Measurements from ENCODE around the gene SLC43A2. TPM values are rescaled to one million over a fixed set of nuclear protein-coding genes. Genes with fewer than 3 reads are reported as not detected.

SLC43A2 gene
- total RNA-seq, 1 experiment from 2014 or later: 12.9 TPM

DNA sequence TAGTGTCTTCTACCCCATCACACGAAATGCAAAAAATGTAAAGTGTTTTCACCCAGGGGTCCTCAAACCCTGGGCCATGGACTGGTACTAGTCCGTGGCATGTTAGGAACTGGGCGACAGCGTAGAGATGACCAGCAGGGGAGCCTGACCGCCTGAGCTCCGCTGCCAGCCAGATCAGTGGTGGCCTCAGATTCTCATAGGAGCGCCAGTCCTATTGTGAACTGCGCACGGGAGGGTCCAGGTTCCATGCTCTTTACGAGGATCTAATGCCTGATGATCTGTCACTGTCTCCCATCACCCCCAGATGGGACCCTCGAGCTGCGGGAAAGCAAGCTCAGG lies 12.4 kb upstream of the SLC43A2 start:
- no peak overlapping the region for H3K4me2 ChIP-seq (ENCODE audit: insufficient read depth, insufficient read length, low read length)
- H2AFZ ChIP-seq (ENCODE audit: low read length): no peak overlapping the region
- H3K14ac ChIP-seq (ENCODE audit: insufficient read depth, low read length): no peak overlapping the region
- DNase-seq: no peak
- H2BK5ac ChIP-seq (ENCODE audit: insufficient read length, low read length): no peak overlapping the region
- no peaks in the 10 kb centered on the region for H3K23me2 ChIP-seq (ENCODE audit: insufficient read length, low read depth, low read length, poor library complexity, severe bottlenecking)
- H2BK15ac ChIP-seq (ENCODE audit: low read depth, low read length): no peak overlapping the region
- no peak overlapping the region for H4K8ac ChIP-seq (replicated peaks; ENCODE audit: insufficient read length, low read depth, low read length)
- no peaks in the 10 kb centered on the region for H3K9me3 ChIP-seq (ENCODE audit: control insufficient read depth, low read depth, low read length)
- H2BK20ac ChIP-seq (ENCODE audit: low read depth, low read length, poor library complexity, severe bottlenecking): no peak overlapping the region
- H3K4me3 Mint-ChIP-seq: no peak overlapping the region; a peak in 1 of 5 replicates
- no peaks in the 10 kb centered on the region for H3K79me1 ChIP-seq (ENCODE audit: insufficient read depth, low read depth, low read length, poor library complexity, severe bottlenecking)
- H2BK120ac ChIP-seq (ENCODE audit: low read depth, low read length, poor library complexity, severe bottlenecking): no peak overlapping the region
- no peak overlapping the region for H3T11ph ChIP-seq (ENCODE audit: low read length)
- H3K4me1 ChIP-seq (ENCODE audit: insufficient read depth, low read length): peaks cover 5% of the 10 kb centered on the region; the same call in 1 of the 2 replicates
- H4K5ac ChIP-seq (ENCODE audit: insufficient read length, low read depth, low read length): no peak overlapping the region
- H4K20me1 ChIP-seq (ENCODE audit: control insufficient read depth, insufficient read depth, insufficient read length): no peaks in the 10 kb centered on the region
- H3K18ac ChIP-seq (ENCODE audit: insufficient read length, low read depth, low read length): no peak overlapping the region
- H3K27ac ChIP-seq (ENCODE audit: insufficient read length, low read depth, low read length): no peak overlapping the region
- peaks cover 0 to 2% (median 0%) of the 10 kb centered on the region in 3 experiments; a peak in 2 of 7 replicates for H3K36me3 Mint-ChIP-seq (ENCODE audit: insufficient read depth in 1 of 3, low read depth in 3 of 3)
- no peaks in the 10 kb centered on the region for H3K79me2 ChIP-seq (ENCODE audit: insufficient read depth, low read length)
- H3K4me1 Mint-ChIP-seq: peaks cover 27 to 45% of the 10 kb centered on the region in 2 experiments
- H3K4ac ChIP-seq (ENCODE audit: low read depth, low read length): no peak overlapping the region
- no peak overlapping the region for H3K23ac ChIP-seq (ENCODE audit: insufficient read length, low read depth, low read length)
- H3K9me3 Mint-ChIP-seq: peaks cover 0 to 8% of the 10 kb centered on the region in 2 experiments; a peak in 1 of 5 replicates
- no peak overlapping the region for H2BK12ac ChIP-seq (ENCODE audit: insufficient read length, low read depth, low read length)
- TF ChIP-seq, protein P1, sequence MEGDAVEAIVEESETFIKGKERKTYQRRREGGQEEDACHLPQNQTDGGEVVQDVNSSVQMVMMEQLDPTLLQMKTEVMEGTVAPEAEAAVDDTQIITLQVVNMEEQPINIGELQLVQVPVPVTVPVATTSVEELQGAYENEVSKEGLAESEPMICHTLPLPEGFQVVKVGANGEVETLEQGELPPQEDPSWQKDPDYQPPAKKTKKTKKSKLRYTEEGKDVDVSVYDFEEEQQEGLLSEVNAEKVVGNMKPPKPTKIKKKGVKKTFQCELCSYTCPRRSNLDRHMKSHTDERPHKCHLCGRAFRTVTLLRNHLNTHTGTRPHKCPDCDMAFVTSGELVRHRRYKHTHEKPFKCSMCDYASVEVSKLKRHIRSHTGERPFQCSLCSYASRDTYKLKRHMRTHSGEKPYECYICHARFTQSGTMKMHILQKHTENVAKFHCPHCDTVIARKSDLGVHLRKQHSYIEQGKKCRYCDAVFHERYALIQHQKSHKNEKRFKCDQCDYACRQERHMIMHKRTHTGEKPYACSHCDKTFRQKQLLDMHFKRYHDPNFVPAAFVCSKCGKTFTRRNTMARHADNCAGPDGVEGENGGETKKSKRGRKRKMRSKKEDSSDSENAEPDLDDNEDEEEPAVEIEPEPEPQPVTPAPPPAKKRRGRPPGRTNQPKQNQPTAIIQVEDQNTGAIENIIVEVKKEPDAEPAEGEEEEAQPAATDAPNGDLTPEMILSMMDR (conservative IDR thresholded peaks at IDR 0.05): peak; percentile 20; the same call in 1 of the 3 replicates
- no CpG with 5 or more reads among the region's 12 CpGs for WGBS (ENCODE audit: extremely low coverage, insufficient read length, low lambda C conversion rate)
- no peak overlapping the region for H2AK5ac ChIP-seq (ENCODE audit: insufficient read length, low read length)
- H3K27me3 Mint-ChIP-seq (ENCODE audit: low read depth): peaks cover 9% of the 10 kb centered on the region
- no peaks in the 10 kb centered on the region; the same call in 1 of the 2 replicates for H3K27me3 ChIP-seq (ENCODE audit: insufficient read depth, low read length)
- no peak overlapping the region for H4K91ac ChIP-seq (ENCODE audit: insufficient read length, low read depth, low read length)
- H3K27ac Mint-ChIP-seq: peak overlapping the region in 2 of 3 experiments; percentile 26 to 56; a peak in 4 of 7 replicates
- H3K9ac ChIP-seq (ENCODE audit: extremely low read depth, insufficient read length, low read length): no peak overlapping the region
- H3K56ac ChIP-seq (ENCODE audit: insufficient read length, low read depth, low read length): no peak overlapping the region

Measured in H9 (cell line).